IPS DF 6.9 (cell line): ENCODE measurements around the gene GIMAP4.
"Not testable (repeated sequence)": the region's sequence is repeated elsewhere in the genome, so short reads cannot be mapped to it uniquely, and the experiment has no call there.

Experiments used
- DNase-seq: peaks from one replicate; pipeline ENCODE4 v3.0.0-alpha.2; 2013; ENCODE audit warnings: low read depth, low spot score
- H3K27ac ChIP-seq: one replicate; pipeline ENCODE4 v1.5.1; 2013; ENCODE audit warnings: low read length, control low read depth
- H3K27me3 ChIP-seq: 2 replicates; pipeline ENCODE4 v1.6.1; 2013; ENCODE audit warnings: mild to moderate bottlenecking, low read length; ENCODE audit not compliant: control insufficient read depth, insufficient read depth
- H3K36me3 ChIP-seq: 2 replicates; pipeline ENCODE4 v1.6.1; 2013; ENCODE audit warnings: low read length; ENCODE audit not compliant: control insufficient read depth, insufficient read depth
- H3K4me1 ChIP-seq: 2 replicates; pipeline ENCODE4 v1.6.1; 2013; ENCODE audit warnings: low read length; ENCODE audit not compliant: control insufficient read depth, insufficient read depth
- H3K4me3 ChIP-seq: 2 replicates; pipeline ENCODE4 v1.5.1; 2013; ENCODE audit warnings: mild to moderate bottlenecking, low read length
- H3K9me3 ChIP-seq: 2 replicates; pipeline ENCODE4 v1.6.1; 2013; ENCODE audit warnings: low read length, inconsistent platforms; ENCODE audit not compliant: control insufficient read depth, insufficient read depth
- WGBS: extraction: QIAGEN DNeasy Blood & Tissue Kit; methylation state at CpG from one replicate; pipeline ENCODE4 v1.1.7; 2013; ENCODE audit warnings: mixed read lengths, missing lambda C conversion rate; ENCODE audit not compliant: insufficient read length, insufficient coverage; 5-methylcytosine and 5-hydroxymethylcytosine counted together

GIMAP4 gene

GRCh38 chr7:150612925-150613324 lies 45.7 kb downstream of the GIMAP4 start:
- Histone ChIP-seq H3K27me3 (no peaks in the 10 kb centered on the region), H3K4me1 (no peaks in the 10 kb centered on the region), H3K36me3 (no peaks in the 10 kb centered on the region), H3K9me3 (no peaks in the 10 kb centered on the region), H3K27ac (no peak overlapping the region), H3K4me3 (no peak overlapping the region)
- no CpG with 5 or more reads among the region's 3 CpGs for WGBS
- DNase-seq, result no peak

- Histone ChIP-seq H3K27ac (no peak overlapping the region), H3K27me3 (no peaks in the 10 kb centered on the region), H3K36me3 (no peaks in the 10 kb centered on the region), H3K9me3 (no peaks in the 10 kb centered on the region), H3K4me1 (no peaks in the 10 kb centered on the region), H3K4me3 (no peak overlapping the region)
- WGBS, result no CpG with 5 or more reads among the region's 1 CpG
- no peak for DNase-seq
Measured at GRCh38 chr7:150613880-150614279, 46.7 kb downstream of the GIMAP4 start.

GRCh38 chr7:150614426-150614825 lies 47.2 kb downstream of the GIMAP4 start:
- H3K36me3 ChIP-seq, H3K9me3 ChIP-seq, H3K4me1 ChIP-seq, H3K27ac ChIP-seq, DNase-seq, H3K27me3 ChIP-seq, H3K4me3 ChIP-seq: not testable (repeated sequence)
- no CpG with 5 or more reads among the region's 1 CpG for WGBS

- H3K9me3 ChIP-seq, H3K27me3 ChIP-seq, DNase-seq, H3K4me3 ChIP-seq, H3K27ac ChIP-seq, H3K36me3 ChIP-seq, H3K4me1 ChIP-seq: not testable (repeated sequence)
- WGBS, result no CpG with 5 or more reads among the region's 5 CpGs
Measured at GRCh38 chr7:150615221-150615755, 48.1 kb downstream of the GIMAP4 start.

- Histone ChIP-seq H3K4me3 (no peak overlapping the region), H3K27me3 (no peaks in the 10 kb centered on the region), H3K27ac (no peak overlapping the region), H3K9me3 (no peaks in the 10 kb centered on the region), H3K4me1 (no peaks in the 10 kb centered on the region), H3K36me3 (no peaks in the 10 kb centered on the region)
- WGBS, result no CpG with 5 or more reads among the region's 3 CpGs
- no peak for DNase-seq
Measured at GRCh38 chr7:150620061-150620460, 52.9 kb downstream of the GIMAP4 start.

- H3K27ac ChIP-seq, result no peak overlapping the region
- no peaks in the 10 kb centered on the region for H3K4me1 ChIP-seq
- no peaks in the 10 kb centered on the region for H3K27me3 ChIP-seq
- no peak overlapping the region for H3K4me3 ChIP-seq
- H3K36me3 ChIP-seq, result no peaks in the 10 kb centered on the region
- no CpG with 5 or more reads among the region's 3 CpGs for WGBS
- no peaks in the 10 kb centered on the region for H3K9me3 ChIP-seq
- DNase-seq, result no peak
Measured at GRCh38 chr7:150620617-150621371, 53.6 kb downstream of the GIMAP4 start.

GRCh38 chr7:150621376-150621775 lies 54.2 kb downstream of the GIMAP4 start:
- no CpG with 5 or more reads among the region's 1 CpG for WGBS
- Histone ChIP-seq H3K4me3 (no peak overlapping the region), H3K36me3 (no peaks in the 10 kb centered on the region), H3K4me1 (no peaks in the 10 kb centered on the region), H3K27me3 (no peaks in the 10 kb centered on the region), H3K9me3 (no peaks in the 10 kb centered on the region), H3K27ac (no peak overlapping the region)
- no peak for DNase-seq
